Lung (tissue), 12 donors: ENCODE measurements around the gene SPSB4. TPM values are rescaled to one million over a fixed set of nuclear protein-coding genes. Genes with fewer than 3 reads are reported as not detected.

ENCODE experiments used
- ATAC-seq: fragments of 200-7000 bp; cut with Tn5 transposase; one replicate; pipeline ENCODE4 v1.9.1; 2020; ENCODE audit warnings: moderate number of reproducible peaks; ENCODE audit not compliant: insufficient read depth, low FRiP score
- DNase-seq, 3 donors: peaks; one replicate each; pipeline ENCODE4 v3.0.0-alpha.2; 2013 to 2017
- H3K27ac ChIP-seq, 2 donors: one replicate each; pipeline ENCODE4 v1.5.1; 2013; ENCODE audit warnings: mild to moderate bottlenecking in 2 of 2, moderate library complexity in 2 of 2, control low read depth in 1 of 2, inconsistent platforms in 1 of 2, low read depth in 1 of 2, low read length in 1 of 2
- H3K27me3 ChIP-seq, 3 donors: one replicate each; pipeline ENCODE4 v1.5.1; 2013; ENCODE audit warnings: low read length in 2 of 3; ENCODE audit not compliant: control insufficient read depth in 3 of 3, insufficient read depth in 3 of 3
- H3K36me3 ChIP-seq, 4 donors: one replicate each; pipeline ENCODE4 v1.5.1; 2013; ENCODE audit warnings: low read length in 4 of 4, mild to moderate bottlenecking in 1 of 4, moderate library complexity in 1 of 4; ENCODE audit not compliant: control insufficient read depth in 4 of 4, insufficient read depth in 4 of 4
- H3K4me1 ChIP-seq, 5 donors: one replicate each; pipeline ENCODE4 v1.5.1; 2013; ENCODE audit warnings: low read length in 5 of 5, mild to moderate bottlenecking in 2 of 5, moderate library complexity in 1 of 5; ENCODE audit not compliant: control insufficient read depth in 5 of 5, insufficient read depth in 5 of 5
- H3K4me3 ChIP-seq: one replicate; pipeline ENCODE4 v1.5.1; 2013; ENCODE audit warnings: mild to moderate bottlenecking, control low read depth, moderate library complexity
- H3K9ac ChIP-seq, 2 donors: one replicate each; pipeline ENCODE4 v1.5.1; 2013; ENCODE audit warnings: low read length in 2 of 2, control low read depth in 1 of 2; ENCODE audit not compliant: insufficient read depth in 1 of 2
- H3K9me3 ChIP-seq, 4 donors: one replicate each; pipeline ENCODE4 v1.5.1; 2013; ENCODE audit warnings: low read length in 3 of 4, mild to moderate bottlenecking in 1 of 4, moderate library complexity in 1 of 4; ENCODE audit not compliant: control insufficient read depth in 4 of 4, insufficient read depth in 3 of 4
- CTCF ChIP-seq: IDR thresholded peaks from 2 replicates; pipeline ENCODE4 v1.5.1; 2012; ENCODE audit warnings: mild to moderate bottlenecking; ENCODE audit errors: control extremely low read depth, extremely low read depth
- WGBS, 2 donors: extraction: QIAGEN DNeasy Blood & Tissue Kit; methylation state at CpG; one replicate each; pipeline ENCODE4 v1.1.7; 2013; 5-methylcytosine and 5-hydroxymethylcytosine counted together
- polyA plus RNA-seq, 2 donors: library from polyadenylated mRNA; stranded (reverse); fragments of 200-250 nt; gene quantifications; one replicate each; pipeline ENCODE4 v1.2.1, GENCODE V29; 2013
- total RNA-seq, 2 donors: library from RNA; depleted of rRNA in 1 of 2; stranded (reverse); fragments of >200 nt in 1 of 2; gene quantifications; one replicate each; pipeline ENCODE4 v1.2.1, GENCODE V29; 2014 to 2021
- donor health status: control.
- donor health status: control.
- donor health status: Bipolar disorder and iron deficiency.
- donor health status: healthy.
- donor health status: DM: yes; HTN: yes; CAD: no.

SPSB4 gene
- total and polyA plus RNA-seq, 4 donors, result 0.25 to 4.4 (median 1.5) TPM

- Histone ChIP-seq H3K4me3 (no peak overlapping the region), H3K9me3 (peaks cover 0 to 2% (median 0%) of the 10 kb centered on the region in 4 donors), H3K9ac (no peak overlapping the region), H3K27ac (no peak overlapping the region), H3K27me3 (no peaks in the 10 kb centered on the region), H3K36me3 (peaks cover 0 to 2% (median 0%) of the 10 kb centered on the region in 4 donors), H3K4me1 (no peaks in the 10 kb centered on the region)
- no peak for ATAC-seq
- no peak for TF ChIP-seq CTCF
- no peak for DNase-seq
These were observed 77.9 kb downstream of the SPSB4 start for GRCh38 chr3:141129049-141129448.

GRCh38 chr3:141129541-141130011, 78.4 kb downstream of the SPSB4 start:
- Histone ChIP-seq H3K27me3 (no peaks in the 10 kb centered on the region), H3K4me3 (no peak overlapping the region), H3K9ac (no peak overlapping the region), H3K27ac (no peak overlapping the region), H3K36me3 (peaks cover 0 to 2% (median 0%) of the 10 kb centered on the region in 4 donors), H3K9me3 (peaks cover 0 to 2% (median 0%) of the 10 kb centered on the region in 4 donors), H3K4me1 (no peaks in the 10 kb centered on the region)
- no peak for TF ChIP-seq CTCF
- DNase-seq (no peak), ATAC-seq (no peak)
- 80 to 84% methylated on average over 8 of the region's 8 CpGs for WGBS, 2 donors

GRCh38 chr3:141143517-141143916, 92.4 kb downstream of the SPSB4 start:
- Histone ChIP-seq H3K27me3 (no peaks in the 10 kb centered on the region), H3K4me3 (no peak overlapping the region), H3K4me1 (no peaks in the 10 kb centered on the region), H3K36me3 (no peaks in the 10 kb centered on the region), H3K9me3 (peaks cover 0 to 7% (median 0%) of the 10 kb centered on the region in 4 donors), H3K27ac (no peak overlapping the region), H3K9ac (no peak overlapping the region)
- ATAC-seq, result no peak
- no peak for DNase-seq
- TF ChIP-seq CTCF, result no peak

GRCh38 chr3:141146979-141147470, 95.9 kb downstream of the SPSB4 start:
- Histone ChIP-seq H3K27ac (no peak overlapping the region), H3K9me3 (peaks cover 0 to 3% (median 0%) of the 10 kb centered on the region in 4 donors), H3K4me1 (no peaks in the 10 kb centered on the region), H3K4me3 (no peak overlapping the region), H3K27me3 (no peaks in the 10 kb centered on the region), H3K9ac (no peak overlapping the region), H3K36me3 (no peaks in the 10 kb centered on the region)
- ATAC-seq (no peak), DNase-seq (no peak)
- WGBS, 2 donors, result 89 to 94% methylated on average over 11 of the region's 11 CpGs
- no peak for TF ChIP-seq CTCF
